HG03139 (cell line): ENCODE measurements around the gene SLC4A4.

Experiments used
- ATAC-seq: cut with Tn5 transposase; IDR thresholded peaks from one replicate; pipeline ENCODE4 v1.9.1; 2021; ENCODE audit not compliant: unreplicated experiment

The SLC4A4 gene

GRCh38 chr4:71526637-71527406, 188.0 kb downstream of the SLC4A4 start:
- ATAC-seq = no peak

- no peak for ATAC-seq
Observed at GRCh38 chr4:71532407-71532806, 193.6 kb downstream of the SLC4A4 start.

GRCh38 chr4:71533121-71533520, 194.3 kb downstream of the SLC4A4 start:
- no peak for ATAC-seq

- ATAC-seq = no peak
Observed at GRCh38 chr4:71537551-71538065, 198.8 kb downstream of the SLC4A4 start.

- no peak for ATAC-seq
Observed at GRCh38 chr4:71538528-71538927, 199.7 kb downstream of the SLC4A4 start.

GRCh38 chr4:71540749-71541269, 202.0 kb downstream of the SLC4A4 start:
- no peak for ATAC-seq

- ATAC-seq = no peak
Observed at GRCh38 chr4:71541541-71541940, 202.7 kb downstream of the SLC4A4 start.

GRCh38 chr4:71545168-71545567, 206.3 kb downstream of the SLC4A4 start:
- no peak for ATAC-seq

- ATAC-seq = no peak
Observed at GRCh38 chr4:71549516-71550160, 210.8 kb downstream of the SLC4A4 start.

GRCh38 chr4:71550220-71551165, 211.7 kb downstream of the SLC4A4 start:
- no peak for ATAC-seq

GRCh38 chr4:71553605-71554004, 214.8 kb downstream of the SLC4A4 start:
- ATAC-seq = no peak

- no peak for ATAC-seq
Observed at GRCh38 chr4:71554025-71554424, 215.2 kb downstream of the SLC4A4 start.

GRCh38 chr4:71558248-71558647, 219.4 kb downstream of the SLC4A4 start:
- ATAC-seq = peak; percentile 68

GRCh38 chr4:71559957-71560571, 221.2 kb downstream of the SLC4A4 start:
- ATAC-seq = no peak

- no peak for ATAC-seq
Observed at GRCh38 chr4:71564775-71565174, 226.0 kb downstream of the SLC4A4 start.

- ATAC-seq = no peak
Observed at GRCh38 chr4:71566856-71567255, 228.0 kb downstream of the SLC4A4 start.

GRCh38 chr4:71568131-71568530, 229.3 kb downstream of the SLC4A4 start:
- no peak for ATAC-seq

- no peak for ATAC-seq
Observed at GRCh38 chr4:71570492-71570891, 231.7 kb downstream of the SLC4A4 start.

GRCh38 chr4:71571346-71571745, 232.5 kb downstream of the SLC4A4 start:
- no peak for ATAC-seq

GRCh38 chr4:71583971-71584370, 245.2 kb downstream of the SLC4A4 start:
- no peak for ATAC-seq

- no peak for ATAC-seq
Observed at GRCh38 chr4:71584585-71584984, 245.8 kb downstream of the SLC4A4 start.
